Measurements from ENCODE around the gene SMYD1. TPM values are rescaled to one million over a fixed set of nuclear protein-coding genes. Genes with fewer than 3 reads are reported as not detected.

SMYD1 gene
- polyA plus RNA-seq, 1 donor = not detected

GRCh38 chr2:88122141-88122884, 54.7 kb downstream of the SMYD1 start:
- DNase-seq = no peak

GRCh38 chr2:88123164-88123974, 55.7 kb downstream of the SMYD1 start:
- no peak for DNase-seq

- no peak for DNase-seq
Observed at GRCh38 chr2:88123975-88124917, 56.6 kb downstream of the SMYD1 start.

GRCh38 chr2:88125344-88125923, 57.8 kb downstream of the SMYD1 start:
- no peak for DNase-seq

- DNase-seq = no peak
Observed at GRCh38 chr2:88125924-88126771, 58.5 kb downstream of the SMYD1 start.

GRCh38 chr2:88126772-88127637, 59.4 kb downstream of the SMYD1 start:
- DNase-seq = no peak

GRCh38 chr2:88127638-88127887, 59.9 kb downstream of the SMYD1 start:
- no peak for DNase-seq

GRCh38 chr2:88127888-88128653, 60.4 kb downstream of the SMYD1 start, which contains the start of gene FABP1:
TSS of gene FABP1 (minus strand) at chr2:88128062. CDS start at chr2:88128017, 45 bp downstream.
- no peak for DNase-seq

- DNase-seq = no peak
Observed at GRCh38 chr2:88128654-88129312, 61.2 kb downstream of the SMYD1 start.

- no peak for DNase-seq
Observed at GRCh38 chr2:88129313-88129959, 61.8 kb downstream of the SMYD1 start.

- DNase-seq = no peak
Observed at GRCh38 chr2:88131201-88131998, 63.8 kb downstream of the SMYD1 start.

GRCh38 chr2:88131999-88132368, 64.4 kb downstream of the SMYD1 start:
- DNase-seq = no peak

- no peak for DNase-seq
Observed at GRCh38 chr2:88133875-88134274, 66.2 kb downstream of the SMYD1 start.

GRCh38 chr2:88136817-88137216, 69.2 kb downstream of the SMYD1 start:
- DNase-seq = no peak

- no peak for DNase-seq
Observed at GRCh38 chr2:88137833-88138232, 70.2 kb downstream of the SMYD1 start.

GRCh38 chr2:88139203-88139702, 71.6 kb downstream of the SMYD1 start:
- DNase-seq = no peak

- no peak for DNase-seq
Observed at GRCh38 chr2:88139804-88140203, 72.2 kb downstream of the SMYD1 start.
